NCI-H1417 treated with DMSO at 0.1 percent for 48 hours (cell line): Measurements from ENCODE around the gene DHDDS.
"Not testable (repeated sequence)": the region's sequence is repeated elsewhere in the genome, so short reads cannot be mapped to it uniquely, and the experiment has no call there.

Source experiments
- DNase-seq: peaks from one replicate; lab custom pipeline; 2025; lab: John Stamatoyannopoulos, UW

The DHDDS gene, protein sequence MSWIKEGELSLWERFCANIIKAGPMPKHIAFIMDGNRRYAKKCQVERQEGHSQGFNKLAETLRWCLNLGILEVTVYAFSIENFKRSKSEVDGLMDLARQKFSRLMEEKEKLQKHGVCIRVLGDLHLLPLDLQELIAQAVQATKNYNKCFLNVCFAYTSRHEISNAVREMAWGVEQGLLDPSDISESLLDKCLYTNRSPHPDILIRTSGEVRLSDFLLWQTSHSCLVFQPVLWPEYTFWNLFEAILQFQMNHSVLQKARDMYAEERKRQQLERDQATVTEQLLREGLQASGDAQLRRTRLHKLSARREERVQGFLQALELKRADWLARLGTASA

GRCh38 chr1:26431979-26432695 is at the start of gene DHDDS:
TSS of gene DHDDS (plus strand) at chr1:26432321. CDS start at chr1:26432946, 625 bp downstream.
- peak; percentile 91 for DNase-seq

- no peak for DNase-seq
These were observed 48.0 kb upstream of the DHDDS start for GRCh38 chr1:26384076-26384475.

- DNase-seq, result not testable (repeated sequence)
These were observed 47.1 kb upstream of the DHDDS start for GRCh38 chr1:26385063-26385462.

DNA sequence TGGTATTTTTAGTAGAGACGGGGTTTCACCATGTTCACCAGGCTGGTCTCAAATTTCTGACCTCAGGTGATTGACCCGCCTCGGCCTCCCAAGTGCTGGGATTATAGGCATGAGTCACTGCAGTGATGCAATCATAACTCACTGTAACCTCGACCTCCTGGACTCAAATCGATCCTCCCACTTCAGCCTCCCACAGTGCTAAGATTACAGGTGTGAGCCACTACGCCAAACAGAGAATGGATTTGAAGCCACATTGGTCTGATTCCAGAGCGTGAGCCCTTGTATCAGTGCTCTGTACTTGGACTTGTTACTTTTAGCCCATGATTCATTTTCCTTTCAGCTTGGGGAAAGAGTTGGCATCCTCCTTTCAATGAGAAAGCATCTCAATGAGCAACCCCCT is 44.7 kb upstream of the DHDDS start:
- DNase-seq, result no peak

DNA sequence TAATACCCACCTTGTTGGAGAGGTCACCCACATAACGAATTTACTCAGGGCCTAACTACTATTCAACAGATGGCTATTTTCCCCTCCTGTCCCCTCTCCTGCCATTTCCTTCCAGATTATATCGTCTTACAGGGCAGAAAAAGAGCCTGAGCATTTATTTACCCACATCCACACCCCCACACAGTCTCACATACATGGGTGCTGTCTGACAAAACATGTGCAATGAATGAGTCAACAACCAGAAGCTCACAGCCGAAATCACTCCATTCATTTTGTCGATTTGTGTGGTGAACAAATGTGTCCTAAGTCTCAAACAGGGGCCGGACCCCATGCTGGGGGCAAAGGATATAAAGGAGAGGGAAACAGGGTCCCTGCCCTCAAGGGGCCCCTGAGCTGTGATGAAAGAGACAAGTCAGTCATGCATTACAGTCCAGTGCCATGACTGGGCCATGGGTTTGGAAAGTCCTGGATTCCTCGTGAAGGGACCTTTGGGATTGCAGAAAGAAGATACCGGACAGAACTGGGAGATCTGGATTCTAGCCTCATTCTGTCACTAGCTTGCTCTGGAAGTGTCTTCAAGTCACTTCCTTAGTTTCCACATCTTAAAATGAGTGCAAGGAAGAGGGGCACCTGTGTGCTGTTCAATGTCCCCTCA is 43.2 kb upstream of the DHDDS start:
- DNase-seq, result no peak

DNA sequence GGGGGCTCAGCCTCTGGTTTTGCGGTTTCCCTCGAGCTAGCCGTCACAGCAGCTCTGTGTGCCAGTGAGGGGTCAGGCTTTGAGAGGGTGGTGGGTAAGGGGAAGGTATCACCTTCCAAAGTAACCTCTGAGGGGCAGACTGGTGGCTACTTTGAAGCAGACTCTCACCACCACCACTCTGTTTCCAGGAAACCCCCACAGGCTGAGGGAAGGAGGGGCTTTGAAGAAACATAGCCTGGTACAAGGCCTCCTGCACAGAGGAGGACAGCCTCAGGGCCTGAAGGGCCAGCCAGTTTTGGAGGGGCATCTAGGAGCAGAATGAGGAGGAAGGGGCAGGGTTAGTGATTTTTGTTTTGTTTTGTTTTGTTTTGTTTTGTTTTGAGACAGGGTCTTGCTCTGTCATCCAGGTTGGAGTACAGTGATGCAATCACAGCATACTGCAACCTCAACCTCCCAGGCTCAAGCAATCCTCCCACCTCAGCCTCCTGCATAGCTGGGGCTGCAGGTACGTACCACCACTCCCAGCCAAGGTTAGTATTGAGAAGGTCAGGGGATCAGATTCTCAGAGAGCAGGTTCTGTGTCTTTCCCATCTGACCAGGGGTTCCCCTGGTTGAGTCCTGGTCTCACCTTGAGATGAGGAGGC is 42.4 kb upstream of the DHDDS start:
- no peak for DNase-seq

- no peak for DNase-seq
These were observed 40.7 kb upstream of the DHDDS start for GRCh38 chr1:26391450-26391849.

GRCh38 chr1:26395754-26396153 is 36.4 kb upstream of the DHDDS start:
- DNase-seq, result no peak

DNA sequence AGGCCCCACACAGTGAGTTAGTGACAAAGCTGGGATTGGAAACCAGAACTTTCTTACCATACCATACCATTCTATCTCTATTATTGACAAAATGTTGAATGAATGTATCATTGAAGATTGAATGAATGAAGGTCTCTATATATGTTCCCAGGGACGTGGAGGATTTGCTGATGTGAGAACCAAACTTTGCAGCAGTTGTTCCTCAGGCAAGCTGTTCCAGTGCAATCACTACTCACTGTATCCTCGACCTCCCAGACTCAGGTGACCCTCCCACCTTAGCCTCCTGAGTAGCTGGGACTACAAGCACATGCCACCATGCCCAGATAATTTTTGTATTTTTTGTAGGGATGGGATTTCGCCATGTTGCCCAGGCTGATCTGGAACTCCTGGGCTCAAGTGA is 33.1 kb upstream of the DHDDS start:
- DNase-seq, result no peak

DNA sequence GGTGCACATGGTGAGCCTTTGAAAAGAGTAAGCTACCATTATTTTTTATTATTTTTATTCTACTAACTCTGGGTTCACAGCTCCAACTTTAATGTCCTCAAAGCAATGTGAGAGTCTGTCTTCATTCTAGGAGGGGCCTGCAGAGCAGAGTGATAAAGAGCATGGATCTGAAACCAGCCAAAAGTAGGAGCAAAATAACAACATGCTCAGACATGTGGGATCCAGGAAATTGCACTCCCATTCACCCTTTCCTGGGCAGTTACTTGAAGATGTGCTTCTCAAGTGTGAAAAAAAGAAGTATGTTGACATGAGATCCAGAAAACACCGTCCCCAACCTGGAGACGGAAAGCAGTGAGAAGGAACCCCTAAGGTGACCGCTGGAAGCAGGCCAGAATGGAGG is 30.2 kb upstream of the DHDDS start:
- DNase-seq, result no peak

DNA sequence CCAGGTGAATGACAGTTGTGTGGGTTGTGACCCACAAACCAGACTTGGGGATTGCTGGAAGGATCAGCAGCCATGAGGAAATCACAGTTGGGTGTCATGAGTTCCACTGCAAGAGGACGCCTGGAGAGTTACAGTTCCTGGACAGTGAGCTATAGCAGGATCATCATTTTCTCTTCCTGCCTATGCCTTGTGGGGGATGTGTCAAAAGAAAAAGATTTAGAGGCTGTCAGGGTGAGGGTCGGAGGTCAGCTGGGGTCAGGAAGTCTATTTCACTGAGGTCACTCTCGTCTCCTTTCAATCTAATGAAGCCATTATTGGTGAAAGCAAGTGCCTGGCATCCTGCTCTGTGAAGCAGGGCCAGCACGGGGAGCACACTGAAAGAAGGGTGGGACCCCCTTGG is 28.5 kb upstream of the DHDDS start:
- DNase-seq, result no peak

DNA sequence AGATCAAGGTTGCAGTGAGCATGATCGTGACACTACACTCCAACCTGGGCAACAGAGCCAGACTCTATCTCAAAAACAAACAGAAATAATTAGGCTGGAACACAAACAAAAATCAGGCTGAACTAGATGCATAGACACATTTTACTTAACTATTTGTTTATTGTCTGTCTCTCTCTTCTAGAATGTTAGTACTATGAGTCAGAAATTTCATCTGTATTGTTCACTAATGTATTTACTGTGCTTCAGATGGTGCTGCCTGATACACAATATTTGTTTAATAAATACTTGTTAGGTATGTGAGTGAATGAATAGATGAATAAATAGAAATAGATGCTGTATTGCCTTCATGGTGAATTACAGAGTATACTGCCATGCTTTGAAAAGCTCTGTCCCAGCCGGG is 27.5 kb upstream of the DHDDS start:
- DNase-seq, result no peak

DNA sequence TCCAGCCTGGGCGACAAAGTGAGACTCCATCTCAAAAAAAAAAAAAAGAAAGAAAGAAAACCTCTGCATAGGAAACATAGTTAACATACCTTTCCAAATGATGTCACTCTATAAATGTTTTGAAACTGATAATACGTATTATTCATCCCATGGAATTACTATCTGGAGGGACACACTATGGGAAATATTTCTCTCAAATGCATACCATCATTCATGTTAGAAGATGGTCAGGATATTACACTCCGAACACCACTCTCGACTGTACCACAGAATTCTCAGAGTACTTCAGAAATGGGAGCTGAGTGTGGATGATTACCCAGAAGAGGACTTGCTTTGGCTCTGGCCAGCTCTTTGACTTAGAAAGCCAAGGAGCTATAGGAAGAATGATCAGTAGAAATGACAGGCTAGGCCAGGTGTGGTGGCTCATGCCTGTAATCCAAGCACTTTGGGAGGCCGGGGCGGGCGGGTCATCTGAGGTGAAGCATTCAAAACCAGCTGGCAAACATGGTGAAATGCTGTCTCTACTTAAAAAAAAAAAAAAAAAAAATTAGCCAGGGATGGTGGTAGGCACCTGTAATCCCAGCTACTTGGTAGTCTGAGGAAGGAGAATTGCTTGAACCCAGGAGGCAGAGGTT is 26.7 kb upstream of the DHDDS start:
- no peak for DNase-seq

- DNase-seq, result no peak
These were observed 23.5 kb upstream of the DHDDS start for GRCh38 chr1:26408604-26409003.

DNA sequence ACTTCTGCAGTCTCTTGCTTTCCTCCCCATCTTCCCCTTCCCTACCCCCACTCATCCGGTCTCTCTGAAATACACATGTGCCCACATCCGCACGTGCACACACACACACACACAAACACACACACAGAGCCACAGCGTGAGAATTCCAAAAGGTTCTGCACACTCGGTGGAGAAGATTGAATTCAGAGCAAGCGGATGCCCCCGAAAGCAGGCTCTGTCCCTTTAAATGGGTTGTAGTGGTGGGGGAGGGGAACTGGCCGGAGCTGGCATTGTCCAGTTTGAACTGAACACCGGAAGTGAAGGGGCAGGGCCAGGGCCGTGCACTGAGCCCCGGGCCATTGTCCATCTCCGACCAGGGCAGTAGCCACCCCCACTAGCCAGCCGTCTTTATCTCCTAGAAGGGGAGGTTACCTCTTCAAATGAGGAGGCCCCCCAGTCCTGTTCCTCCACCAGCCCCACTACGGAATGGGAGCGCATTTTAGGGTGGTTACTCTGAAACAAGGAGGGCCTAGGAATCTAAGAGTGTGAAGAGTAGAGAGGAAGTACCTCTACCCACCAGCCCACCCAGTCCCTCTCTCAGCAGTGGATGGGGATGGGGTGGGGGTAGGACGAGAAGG is 22.8 kb upstream of the DHDDS start:
- DNase-seq, result no peak

GRCh38 chr1:26410706-26411623 is 21.2 kb upstream of the DHDDS start, which contains the start of gene LIN28A:
TSS of gene LIN28A (plus strand) at chr1:26410817. CDS start at chr1:26410892, 75 bp downstream.
- DNase-seq, result no peak

GRCh38 chr1:26411624-26412074 is 20.5 kb upstream of the DHDDS start:
- no peak for DNase-seq

DNA sequence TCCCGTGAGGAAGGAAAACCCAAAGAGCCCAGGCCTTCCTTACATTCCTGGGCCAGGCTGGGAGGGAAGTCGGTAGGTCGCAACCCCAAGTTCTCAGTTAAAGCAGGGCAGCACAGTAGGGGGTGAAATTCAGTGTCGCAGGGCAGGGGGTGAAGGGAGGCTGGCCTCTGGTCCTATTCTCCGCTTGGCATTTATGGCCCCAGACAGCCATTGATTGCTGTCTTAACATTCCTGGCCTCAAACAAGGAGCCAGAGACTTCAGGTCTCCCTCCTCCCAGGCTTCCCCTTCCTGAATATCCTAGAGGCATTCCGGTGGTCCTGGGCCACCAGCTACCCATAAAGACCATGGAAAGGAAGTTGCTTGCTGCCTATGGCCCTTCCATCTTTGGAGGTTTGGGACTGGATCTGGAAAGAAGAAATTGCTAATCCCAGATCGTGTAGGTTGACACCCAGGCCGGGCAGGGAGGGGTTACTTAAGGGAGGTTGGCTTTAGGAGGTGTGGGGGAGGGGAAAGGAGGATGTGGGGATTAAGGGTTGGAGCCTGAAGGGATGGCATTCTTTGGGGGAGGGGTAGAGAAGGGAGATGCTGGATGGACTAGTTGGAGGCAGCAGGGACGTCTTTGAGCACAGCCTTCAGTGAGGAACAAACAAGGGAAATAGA is 19.8 kb upstream of the DHDDS start:
- DNase-seq, result no peak

DNA sequence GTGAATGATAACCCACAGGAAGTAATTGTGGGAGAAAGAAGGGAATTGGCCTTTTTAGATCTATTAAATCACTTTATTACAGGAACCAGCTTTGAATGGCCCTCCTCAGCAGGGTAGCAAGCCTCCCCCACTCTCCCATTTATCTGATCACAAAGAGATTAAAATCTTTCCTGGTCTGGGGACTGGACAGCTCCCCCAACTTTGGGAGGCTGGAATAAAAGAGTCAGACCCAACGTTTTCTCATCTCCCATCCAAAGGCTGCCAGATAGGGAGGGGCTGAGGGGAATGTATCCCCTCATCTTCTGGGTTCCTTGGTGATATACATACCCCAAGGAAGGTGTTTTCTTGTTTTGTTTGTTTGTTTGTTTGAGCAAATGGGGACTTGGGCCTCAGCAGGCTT is 19.1 kb upstream of the DHDDS start:
- DNase-seq, result no peak
